GM18511 (cell line): ENCODE data around the gene DSCAML1.
"Not testable (repeated sequence)": the region's sequence is repeated elsewhere in the genome, so short reads cannot be mapped to it uniquely, and the experiment has no call there.

Experiments used
- ATAC-seq: cut with Tn5 transposase; IDR thresholded peaks from one replicate; pipeline ENCODE4 v1.9.1; 2021; ENCODE audit warnings: mild to moderate bottlenecking, moderate library complexity; ENCODE audit not compliant: unreplicated experiment

DSCAML1 gene

GRCh38 chr11:117421041-117421440 is 376.0 kb downstream of the DSCAML1 start:
- ATAC-seq = no peak

DNA sequence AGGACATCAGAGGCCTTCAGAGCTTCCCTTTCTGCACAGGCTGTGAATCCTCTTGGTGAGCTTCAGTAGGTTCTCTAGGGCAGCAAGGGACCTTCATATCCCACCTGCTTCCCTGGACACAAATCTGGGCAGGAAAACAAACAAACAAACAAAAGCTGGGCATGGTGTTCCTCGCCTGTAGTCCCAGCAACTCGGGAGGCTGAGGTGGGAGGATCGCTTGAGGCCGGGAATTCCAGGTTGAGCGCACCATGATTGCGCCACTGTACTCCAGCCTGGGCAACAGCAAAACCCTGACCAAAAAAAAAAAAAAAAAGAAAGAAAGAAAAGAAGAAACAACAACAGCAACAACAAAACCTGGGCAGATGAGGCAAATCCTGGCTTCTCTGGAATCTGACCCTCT is 376.4 kb downstream of the DSCAML1 start:
- ATAC-seq = no peak

GRCh38 chr11:117420143-117420485 is 376.9 kb downstream of the DSCAML1 start:
- ATAC-seq = no peak

DNA sequence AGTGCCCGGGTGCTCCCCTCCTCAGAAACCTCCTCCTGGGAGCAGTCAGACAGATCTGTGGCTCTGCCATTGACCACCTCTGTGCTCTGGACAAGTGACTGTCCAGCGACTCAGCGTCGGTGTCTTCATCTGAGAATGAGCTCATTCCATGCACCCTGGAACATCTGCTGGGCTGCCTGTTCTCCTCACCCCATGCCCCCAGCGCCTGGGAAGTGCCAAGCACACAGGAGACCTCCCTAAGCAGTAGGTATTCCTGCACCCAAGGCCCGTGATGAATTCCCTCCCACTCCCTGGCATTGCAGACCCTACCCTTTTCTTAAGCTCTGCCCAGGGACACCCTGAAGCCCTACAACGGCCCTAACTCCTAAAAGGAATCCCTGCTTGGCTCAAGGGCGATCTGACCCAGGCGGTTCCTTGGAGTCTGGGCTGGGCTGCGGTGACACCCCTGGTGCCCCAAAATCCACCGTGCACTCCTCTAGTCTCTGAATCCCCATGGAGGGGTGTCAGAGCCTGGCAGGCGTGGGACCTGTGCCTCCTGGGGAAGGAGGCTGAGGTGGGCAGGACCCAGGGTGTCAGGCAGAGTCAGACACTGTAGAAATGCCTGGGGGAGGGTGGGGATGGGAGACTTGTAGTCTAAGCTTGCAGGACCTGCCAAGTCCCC is 377.4 kb downstream of the DSCAML1 start:
- no peak for ATAC-seq

DNA sequence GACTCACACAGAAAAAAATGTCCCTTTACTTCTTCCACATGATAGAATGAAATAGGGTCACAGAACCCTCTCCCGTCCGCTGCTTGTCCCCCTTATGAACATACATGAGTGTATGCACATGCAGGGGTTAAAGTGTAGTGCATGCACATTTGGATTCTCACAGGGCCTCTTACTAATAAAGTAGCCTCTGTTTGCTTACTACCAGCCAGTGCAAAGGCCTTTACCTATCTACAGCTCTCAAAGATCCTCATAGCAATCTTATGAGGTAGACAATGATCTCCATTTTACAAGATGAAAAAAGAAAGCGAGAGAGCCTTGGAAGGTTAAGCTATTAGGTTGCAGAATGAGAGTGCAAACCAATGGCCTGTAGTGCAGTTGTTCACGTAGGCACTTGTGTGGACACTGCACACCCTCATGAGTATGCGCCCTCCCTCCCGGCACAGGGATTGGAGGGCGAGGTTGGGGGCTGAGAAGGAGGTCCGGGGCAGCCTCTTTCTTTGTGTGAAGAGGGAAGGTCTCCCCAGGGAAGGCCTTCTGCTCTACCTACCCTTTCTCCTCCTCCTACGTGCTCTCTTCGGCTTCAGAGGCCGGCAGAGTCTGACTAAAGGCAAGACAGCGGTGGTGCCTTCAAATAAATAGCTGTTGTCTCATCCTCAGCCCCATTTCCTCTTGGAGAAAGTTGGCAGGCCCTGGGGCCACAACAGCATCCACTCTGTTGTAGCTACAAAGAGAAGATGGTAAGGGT is 378.1 kb downstream of the DSCAML1 start:
- no peak for ATAC-seq

DNA sequence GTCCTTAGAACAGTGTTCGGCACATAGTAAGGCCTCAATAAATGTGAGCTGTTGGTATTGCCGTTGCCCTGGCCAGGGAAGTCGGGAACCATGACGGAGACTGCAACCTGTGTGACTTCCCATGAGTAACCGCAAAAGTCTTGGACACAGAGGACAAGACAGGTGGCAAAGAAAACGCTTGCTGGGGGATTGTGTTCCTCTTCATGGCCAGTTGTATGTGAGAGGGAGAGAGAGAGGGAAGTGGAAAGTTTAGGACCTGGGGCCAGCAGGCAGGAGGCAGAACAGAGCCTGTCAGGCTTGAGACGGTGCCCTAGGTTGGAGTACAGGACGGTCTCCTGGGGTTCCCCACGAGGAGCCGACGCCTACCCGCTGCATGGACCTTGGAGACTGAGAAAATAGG is 379.2 kb downstream of the DSCAML1 start:
- ATAC-seq = no peak

DNA sequence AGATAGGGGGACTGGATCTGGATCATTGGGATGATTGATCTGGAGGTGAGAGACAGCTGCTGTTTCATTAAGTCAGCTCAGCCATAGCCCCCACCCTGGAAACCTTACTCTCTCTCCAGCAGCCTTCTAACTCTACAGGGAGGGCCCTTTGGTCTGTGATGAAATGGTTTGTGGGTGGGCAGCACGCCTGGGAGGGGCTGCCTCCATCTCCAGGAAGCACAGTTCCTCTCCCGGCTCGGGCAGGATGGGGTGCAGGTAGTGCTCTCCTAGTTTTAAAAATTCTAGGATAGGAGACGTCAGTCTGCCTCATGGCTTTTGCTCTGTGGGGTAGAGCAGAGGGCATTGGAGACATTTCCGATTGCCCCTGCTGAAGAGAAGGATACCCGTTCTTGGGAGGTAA is 379.7 kb downstream of the DSCAML1 start:
- no peak for ATAC-seq

DNA sequence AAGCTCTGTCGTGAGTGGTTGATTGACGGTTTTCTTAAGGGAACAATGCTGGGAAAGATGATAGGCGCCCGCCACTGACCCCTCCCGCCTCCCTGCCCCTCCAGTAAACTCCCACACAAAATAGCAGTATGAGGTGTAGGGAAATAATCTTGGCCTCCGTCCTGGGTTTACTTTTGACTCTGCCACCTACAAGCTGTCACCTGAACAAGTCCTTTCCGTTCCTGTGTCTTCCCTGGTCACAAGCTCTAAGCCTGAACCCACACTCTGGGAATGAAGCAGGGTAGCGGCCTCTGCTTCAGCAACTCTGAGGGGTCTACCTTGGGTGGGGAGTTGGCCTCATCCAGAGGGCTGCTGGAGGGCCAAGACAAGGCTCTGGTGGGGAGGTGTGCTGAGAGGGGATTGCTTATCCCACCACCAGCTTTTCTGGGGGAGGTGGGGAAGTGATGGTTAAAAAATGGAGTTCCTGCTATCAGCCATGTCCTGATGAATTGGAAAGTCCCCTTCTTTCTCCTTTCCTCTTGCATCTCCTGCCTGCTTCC is 381.6 kb downstream of the DSCAML1 start:
- no peak for ATAC-seq

DNA sequence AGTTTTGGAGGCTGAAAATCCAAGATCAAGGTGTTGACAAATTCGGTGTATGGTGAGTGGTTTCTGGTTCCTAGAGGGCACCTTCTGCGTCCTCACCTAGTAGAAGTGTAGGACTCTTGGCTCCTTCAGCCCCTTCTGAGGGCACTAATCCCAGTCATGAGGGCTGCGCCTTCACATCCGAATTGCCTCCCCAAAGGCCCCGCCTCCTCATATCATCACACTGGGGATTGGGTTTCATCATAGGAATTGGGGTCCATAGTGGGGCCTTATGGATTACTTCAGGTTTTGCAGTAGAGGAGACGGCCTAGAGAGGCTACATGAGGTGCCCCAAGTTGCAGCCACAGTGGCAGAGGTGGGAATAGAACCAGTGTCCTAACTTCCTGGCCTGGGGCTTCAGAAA is 382.3 kb downstream of the DSCAML1 start:
- ATAC-seq = no peak

GRCh38 chr11:117413616-117414015 is 383.4 kb downstream of the DSCAML1 start:
- no peak for ATAC-seq

DNA sequence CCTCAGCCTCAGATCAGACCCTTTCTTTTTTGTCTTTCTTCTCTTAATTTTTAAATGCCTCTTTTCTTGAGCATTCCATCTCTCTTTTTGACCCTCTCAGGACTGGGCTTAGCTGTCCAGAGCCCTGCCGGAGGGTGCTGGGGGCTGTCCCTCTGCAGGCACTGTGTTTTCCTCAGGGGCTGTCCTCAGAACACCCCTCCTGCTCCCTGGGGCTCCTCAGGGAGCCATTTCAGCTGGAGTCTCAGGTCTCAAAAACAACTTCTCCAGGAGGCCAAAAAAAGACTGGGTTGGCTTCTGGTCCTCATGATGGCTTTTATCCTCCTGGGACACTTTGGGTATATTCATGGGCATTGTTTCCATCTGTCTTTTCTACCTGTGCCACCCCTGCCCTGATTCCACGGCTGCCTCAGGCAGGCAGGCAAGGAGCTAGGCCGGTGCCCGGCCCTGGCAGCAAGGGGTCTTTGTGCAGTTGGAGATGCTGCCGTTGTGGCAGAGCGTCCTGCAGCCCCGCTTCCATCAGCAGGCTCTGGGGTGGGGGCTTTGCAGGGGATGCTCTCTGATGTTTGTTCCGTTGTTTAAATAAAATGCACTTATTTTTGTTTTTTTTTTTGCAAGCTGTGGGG is 384.3 kb downstream of the DSCAML1 start:
- ATAC-seq = no peak

GRCh38 chr11:117412176-117412575 is 384.8 kb downstream of the DSCAML1 start:
- ATAC-seq = no peak

GRCh38 chr11:117411736-117412135 is 385.3 kb downstream of the DSCAML1 start:
- no peak for ATAC-seq

- no peak for ATAC-seq
Measured at GRCh38 chr11:117410861-117411710, 385.9 kb downstream of the DSCAML1 start.

DNA sequence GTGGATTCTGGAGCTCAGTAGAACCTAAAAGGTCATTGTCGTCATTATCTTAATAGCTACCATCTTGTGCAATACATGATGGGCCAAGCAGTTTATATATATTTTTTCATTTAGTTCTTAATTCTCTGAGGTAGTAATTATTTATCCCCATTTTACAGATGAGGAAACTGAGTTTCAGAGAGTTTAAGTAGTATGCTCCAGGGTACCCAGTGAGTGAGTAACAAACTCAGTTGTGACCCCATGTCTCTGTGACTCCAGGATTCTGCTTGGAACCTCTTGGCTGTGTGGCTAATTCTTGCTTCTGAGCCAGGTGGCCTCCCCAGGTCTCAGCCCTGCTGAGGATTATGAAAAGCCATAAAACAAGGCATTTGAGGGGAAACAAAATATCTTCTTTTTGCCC is 386.8 kb downstream of the DSCAML1 start:
- ATAC-seq = no peak

DNA sequence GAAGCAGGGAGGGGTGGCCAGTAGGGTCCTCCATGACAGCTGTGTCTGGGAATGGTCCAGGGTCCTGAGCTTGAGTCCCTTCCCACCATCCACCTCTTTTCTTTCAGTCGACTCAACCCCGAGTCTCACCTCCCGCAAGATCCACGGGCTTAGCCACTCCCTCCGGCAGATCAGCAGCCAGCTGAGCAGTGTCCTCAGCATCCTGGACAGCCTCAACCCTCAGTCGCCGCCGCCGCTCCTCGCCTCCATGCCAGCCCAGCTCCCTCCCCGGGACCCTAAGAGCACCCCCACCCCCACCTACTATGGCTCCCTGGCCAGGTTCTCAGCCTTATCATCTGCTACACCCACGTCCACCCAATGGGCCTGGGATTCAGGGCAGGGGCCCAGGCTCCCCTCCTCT is 387.5 kb downstream of the DSCAML1 start:
- no peak for ATAC-seq

DNA sequence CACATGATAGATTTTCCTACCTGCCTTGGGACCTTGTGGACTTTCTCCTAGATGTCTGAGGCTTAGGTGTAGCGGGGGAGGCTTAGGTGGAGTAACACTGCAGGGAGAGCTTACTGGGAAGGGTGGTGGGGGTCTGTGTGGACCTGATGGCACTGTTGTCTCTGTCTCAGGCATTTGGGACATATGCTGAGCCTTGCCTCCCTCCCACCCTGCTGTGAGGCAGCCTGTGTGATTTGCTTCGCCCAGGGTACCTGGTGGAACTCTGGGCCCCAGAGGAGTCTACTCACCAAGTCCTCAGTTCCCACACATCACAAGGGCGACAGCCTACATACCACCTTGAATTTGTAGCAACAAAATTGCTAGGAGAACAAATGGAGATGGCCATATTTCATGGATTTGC is 388.7 kb downstream of the DSCAML1 start:
- no peak for ATAC-seq

- ATAC-seq = no peak
Measured at GRCh38 chr11:117407016-117407415, 390.0 kb downstream of the DSCAML1 start.

DNA sequence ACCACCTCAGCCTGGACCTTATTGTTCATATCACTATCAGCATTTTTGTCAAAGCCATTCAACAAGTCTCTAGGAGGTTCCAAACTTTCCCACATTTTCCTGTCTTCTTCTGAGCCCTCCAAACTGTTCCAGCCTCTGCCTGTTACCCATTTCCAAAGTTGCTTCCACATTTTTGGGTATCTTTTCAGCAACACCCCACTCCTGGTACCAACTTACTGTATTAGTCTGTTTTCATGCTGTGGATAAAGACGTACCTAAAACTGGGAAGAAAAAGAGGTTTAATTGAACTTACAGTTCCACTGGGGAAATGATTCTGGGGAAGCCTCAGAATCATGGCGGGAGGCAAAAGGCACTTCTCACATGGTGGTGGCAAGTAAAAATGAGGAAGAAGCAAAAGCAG is 391.1 kb downstream of the DSCAML1 start:
- ATAC-seq = not testable (repeated sequence)

DNA sequence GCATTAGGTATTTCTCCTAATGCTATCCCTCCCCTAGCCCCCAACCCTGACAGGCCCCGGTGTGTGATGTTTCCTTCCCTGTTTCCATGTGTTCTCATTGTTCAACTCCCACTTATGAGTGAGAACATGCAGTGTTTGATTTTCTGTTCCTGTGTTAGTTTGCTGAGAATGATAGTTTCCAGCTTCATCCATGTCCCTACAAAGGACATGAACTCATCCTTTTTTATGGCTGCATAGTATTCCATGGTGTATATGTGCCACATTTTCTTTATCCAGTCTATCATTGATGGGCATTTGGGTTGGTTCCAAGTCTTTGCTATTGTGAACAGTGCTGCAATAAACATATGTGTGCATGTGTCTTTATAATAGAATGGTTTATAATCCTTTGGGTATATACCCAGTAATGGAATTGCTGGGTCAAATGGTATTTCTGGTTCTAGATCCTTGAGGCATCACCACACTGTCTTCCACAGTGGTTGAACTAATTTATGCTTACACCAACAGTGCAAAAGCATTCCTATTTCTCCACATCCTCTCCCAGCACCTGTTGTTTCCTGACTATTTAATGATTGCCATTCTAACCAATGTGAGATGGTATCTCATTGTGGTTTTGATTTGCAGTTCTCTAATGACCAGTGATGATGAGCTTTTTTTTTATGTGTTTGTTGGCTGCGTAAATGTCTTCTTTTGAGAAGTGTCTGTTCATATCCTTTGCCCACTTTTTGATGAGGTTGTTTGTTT is 397.7 kb downstream of the DSCAML1 start:
- not testable (repeated sequence) for ATAC-seq
